ENCODE measurements around the gene GPC3.

GPC3 gene

DNA sequence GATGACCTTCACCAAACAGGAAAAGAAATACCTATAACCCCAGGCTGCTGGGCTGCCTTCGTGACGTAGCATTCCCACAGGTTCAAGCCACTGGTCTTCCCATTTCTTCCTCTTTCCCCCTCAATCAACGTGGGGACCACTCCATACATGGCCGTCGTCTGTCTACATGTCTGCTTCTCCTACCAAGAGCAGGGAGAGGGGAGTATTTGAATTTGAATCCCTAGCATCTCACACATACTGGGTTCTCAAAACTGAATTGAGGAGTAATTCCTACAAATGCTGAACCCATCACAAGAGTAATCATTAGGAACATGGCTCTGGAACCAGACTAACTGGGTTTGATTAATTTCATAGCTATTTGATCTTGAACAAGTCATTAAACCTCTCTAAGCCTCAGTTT, 17.3 kb downstream of the GPC3 start:
- DNase-seq (ENCODE audit: low read depth) = no peak

DNA sequence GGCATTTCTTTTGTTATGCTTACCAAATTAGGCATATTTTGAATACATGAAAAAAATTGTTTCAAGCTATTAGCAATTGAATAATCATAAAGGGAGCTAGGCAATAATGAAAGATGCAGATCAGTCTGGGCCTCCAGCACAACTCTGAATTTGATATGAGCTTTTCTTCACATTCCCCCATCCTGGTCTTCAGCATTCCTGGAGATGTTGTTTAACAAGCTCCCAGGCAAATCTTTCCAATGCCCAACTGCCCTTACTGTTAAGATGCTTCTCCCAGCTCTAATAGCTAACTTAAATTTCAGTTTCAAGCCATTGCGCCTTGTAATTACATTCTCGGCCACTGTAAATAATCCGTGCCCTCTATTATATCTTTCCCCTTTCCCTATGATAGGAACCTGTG, 19.2 kb downstream of the GPC3 start:
- no peak for DNase-seq (ENCODE audit: low read depth)

DNA sequence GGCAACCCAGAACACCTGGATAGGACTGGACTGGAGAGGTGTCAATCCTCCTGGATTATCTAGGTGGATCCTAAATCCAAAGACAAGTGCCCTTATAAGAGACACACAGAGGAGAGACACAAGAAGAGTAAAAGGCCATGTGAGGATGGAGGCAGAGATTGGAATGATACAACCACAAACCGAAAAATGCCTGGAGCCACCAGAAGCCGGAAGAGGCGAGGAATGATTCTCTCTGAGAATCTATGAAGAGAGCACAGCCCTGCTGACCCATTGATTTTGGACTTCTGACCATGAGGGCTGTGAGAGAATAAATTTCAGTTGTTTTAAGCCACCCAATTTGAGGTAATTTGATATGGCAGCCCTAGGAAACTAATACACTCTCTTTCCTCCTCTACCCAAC, 20.1 kb downstream of the GPC3 start:
- no peak for DNase-seq (ENCODE audit: low read depth)

DNA sequence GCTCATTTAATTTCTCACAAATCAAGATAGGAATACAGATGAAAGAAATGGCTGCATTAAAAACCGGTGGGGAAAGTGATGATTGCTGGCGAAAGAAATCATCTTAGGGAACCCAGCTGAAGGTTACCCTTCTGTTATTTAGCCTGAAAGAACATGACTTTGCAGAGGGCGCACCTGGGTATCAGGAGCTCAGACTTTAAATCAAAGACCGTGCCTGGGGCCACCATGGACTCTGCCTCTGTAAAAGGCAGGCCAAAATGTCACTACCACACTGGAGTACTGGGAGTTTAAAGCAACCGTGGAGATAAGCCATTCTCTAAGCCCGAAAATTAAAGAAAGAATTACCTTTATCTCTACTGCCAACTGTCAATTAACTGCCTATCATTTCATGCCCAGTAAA, 24.3 kb downstream of the GPC3 start:
- no peak for DNase-seq (ENCODE audit: low read depth)

DNA sequence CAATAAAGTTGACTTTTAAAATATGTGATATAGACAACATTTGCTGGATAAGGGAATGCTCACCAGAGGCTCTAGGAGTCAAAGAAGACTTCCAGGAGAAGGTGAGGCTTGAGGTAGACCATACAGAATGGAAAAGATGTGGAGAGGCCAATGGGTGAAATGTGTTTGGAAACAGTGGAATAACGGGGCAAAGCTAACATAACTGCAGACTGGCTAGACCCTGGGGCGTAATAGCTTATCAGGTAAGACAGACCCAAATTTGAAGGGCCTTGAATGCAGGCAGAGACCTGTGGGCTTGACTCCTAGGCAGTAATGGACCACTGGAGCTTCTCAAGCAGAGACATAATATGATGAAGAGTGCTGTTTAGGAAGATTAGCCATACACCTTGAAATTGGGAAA, 25.4 kb downstream of the GPC3 start:
- DNase-seq (ENCODE audit: low read depth) = no peak

DNA sequence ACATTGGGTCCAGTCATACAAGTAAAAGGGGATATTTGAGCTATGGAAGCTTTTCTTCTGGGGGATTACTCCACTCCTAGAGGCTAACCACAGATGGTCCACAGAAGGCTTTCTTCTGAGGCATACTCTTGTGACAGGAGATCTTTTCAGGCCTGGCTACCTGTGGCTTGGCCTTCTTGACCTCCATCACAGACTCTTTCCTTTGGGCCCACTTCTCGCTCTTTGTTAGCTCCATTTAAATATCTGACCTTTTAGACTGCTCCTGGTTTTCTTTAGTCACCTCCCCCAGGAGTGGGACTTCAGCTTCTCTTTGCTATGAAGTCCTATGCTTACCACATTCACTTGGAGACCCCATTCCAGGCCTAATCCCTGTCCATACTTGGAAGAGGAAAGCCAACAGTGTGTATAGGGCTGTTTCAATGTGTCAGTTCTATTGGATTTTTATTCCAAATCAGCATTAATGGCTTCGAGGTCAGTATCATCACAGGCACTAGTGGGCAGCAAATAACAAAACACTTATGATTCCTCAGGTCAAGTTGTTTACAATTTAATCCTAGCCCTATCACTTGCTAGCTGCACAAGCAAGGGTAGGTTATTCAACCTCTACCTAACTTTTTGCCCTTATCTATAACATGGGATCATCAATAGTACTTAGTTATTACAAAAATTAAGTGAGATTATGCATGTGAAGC, 26.3 kb downstream of the GPC3 start:
- no peak for DNase-seq (ENCODE audit: low read depth)

DNA sequence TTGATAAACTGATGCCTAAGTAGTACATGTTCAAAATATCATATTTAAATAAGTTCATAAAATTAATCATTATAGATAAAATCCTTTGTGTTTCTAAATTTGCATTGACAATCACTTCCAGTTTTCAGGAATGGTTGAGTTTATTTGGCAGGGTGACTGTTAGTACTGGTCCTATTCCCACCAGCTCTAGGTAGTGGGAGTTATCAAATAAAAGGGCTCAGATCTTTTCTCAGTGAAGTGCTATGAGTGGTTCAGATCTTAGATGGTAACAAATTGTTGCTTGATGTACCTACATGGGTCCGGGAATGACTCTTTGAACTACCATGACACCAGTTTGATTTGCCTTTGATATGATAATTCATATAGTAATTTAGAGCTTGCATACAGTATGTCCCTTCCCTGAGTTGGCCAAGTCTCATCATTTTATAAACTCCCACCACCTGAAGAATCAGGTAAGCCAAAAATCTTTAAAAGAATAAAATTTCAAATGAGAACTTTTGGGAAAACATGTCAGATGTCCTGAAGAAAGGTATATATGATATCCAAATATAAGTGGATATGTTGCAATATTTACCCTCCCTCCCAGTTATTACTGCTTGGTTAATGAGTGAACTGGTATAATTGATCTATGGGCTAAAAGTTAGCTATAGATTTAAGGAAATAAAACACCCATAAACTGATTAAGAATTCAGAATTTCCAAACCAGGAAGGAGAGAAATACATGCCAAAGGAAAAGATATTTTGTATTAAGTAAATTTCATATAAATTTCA, 28.6 kb downstream of the GPC3 start:
- no peak for DNase-seq (ENCODE audit: low read depth)

DNA sequence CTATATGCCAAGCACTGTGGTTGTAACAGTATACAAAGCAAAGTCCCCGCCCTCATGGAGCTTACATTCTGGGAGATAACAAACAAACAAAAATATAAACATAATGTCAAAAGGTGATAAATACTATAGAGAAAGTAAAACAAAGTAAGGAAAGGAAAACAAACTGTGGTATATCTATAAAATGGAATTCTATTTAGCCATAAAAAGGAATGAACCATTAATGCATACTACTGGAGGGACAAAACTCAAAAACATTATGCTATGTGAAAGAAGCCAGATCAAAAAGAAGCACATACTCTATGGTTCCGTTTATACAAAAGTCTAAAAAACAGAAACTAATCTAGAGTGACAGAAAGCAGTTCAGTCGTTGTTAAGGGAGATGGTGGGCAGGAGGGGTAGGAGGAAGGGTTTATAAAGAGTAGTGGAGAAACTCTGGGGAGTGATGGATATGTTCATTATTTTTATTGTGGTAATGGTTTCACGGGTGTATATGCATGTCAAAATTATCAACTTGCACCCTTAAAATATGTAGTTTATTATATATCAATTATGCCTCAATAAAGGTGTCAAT, 31.5 kb downstream of the GPC3 start:
- no peak for DNase-seq (ENCODE audit: low read depth)

DNA sequence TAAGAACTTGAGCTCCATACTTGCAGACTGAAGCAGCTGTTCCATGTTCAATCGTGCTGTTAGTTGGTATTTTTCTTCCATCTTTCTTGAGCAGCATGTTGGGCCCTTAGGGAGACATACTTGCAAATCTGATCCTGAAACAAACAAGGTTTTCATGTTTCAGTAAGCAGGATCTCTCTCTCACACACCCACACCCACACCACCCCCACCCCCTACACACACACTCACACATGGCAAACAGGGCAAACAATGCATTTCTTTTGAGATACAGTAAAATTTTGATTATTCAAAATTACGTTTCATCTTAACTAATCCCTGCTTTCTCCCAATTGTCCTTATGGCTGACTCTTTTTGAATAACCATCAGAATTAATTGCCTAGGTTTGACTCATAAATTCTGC, 32.3 kb downstream of the GPC3 start:
- no peak for DNase-seq (ENCODE audit: low read depth)

DNA sequence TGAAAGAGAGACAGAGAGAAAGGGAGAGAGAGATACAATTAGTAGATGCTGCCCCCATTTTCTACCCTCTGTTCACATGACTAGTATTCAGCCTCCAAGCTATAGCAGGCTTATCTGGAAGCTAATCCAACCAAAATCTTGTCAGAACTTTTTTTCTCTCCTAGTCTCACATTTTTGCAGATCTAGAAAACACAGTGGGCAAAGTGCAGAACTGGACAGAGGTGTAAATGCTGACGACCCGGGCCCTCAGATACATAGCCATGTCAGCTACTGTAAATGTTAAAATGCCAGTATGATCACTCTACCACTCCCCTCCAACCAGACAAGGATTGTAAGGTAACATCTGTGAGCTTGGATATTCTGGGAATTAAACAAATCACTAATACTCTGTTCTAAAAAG, 34.3 kb downstream of the GPC3 start:
- DNase-seq (ENCODE audit: low read depth) = no peak

DNA sequence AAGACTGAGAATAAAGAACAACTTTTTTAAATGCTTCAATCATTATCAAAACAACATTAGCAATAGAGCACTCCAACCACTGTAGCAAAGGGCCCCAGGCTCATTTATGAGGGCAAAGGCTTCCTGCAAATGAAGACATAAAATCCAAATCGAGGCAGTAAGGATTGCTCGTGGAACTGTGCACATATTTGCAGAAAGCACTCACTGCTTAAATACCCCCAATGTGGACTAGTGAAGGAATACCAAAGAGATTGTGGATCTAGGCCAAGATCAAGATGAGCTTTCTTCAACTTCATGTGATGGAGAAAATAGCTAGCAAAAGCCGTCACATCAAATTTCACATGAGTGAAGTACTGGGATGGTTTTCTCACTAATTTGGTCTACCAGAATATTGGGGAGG, 35.2 kb downstream of the GPC3 start:
- DNase-seq (ENCODE audit: low read depth) = no peak

DNA sequence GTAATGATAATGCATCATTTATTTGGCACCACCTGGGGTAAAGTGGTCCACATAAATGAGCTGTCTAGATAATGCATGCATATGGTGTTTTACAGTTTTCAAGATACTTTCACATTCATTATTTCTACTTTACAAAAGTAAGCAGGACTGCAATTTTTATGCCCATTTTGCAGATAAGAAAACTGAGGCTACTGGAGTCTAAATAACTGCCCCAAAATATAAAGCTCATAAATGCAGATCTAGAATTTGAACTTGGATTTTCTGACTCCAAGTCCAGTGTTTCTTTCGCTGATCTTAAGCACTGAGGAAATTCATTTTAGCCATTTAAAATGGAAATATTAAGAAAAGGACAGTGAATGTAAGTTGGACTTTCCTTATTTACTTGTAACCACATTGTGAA, 36.5 kb downstream of the GPC3 start:
- no peak for DNase-seq (ENCODE audit: low read depth)

DNA sequence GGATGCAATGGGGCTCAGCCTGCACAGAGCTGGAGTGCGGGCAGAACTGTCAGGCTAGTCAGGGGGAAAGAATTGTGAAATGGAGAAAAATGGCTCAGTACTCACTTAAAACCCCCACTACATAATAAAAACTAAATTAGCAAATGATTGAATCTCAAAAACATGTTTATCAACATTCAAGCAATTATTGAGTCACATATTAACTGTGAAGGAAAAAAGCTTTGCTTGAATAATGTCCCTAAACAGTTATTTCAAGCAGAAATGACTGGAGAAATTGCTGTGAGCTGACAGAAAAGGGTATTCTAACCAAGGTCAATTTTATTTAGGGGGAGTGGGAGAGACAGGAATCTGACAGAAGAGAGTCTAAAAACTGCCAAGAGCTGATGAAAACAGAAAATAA, 37.4 kb downstream of the GPC3 start:
- DNase-seq (ENCODE audit: low read depth) = no peak

DNA sequence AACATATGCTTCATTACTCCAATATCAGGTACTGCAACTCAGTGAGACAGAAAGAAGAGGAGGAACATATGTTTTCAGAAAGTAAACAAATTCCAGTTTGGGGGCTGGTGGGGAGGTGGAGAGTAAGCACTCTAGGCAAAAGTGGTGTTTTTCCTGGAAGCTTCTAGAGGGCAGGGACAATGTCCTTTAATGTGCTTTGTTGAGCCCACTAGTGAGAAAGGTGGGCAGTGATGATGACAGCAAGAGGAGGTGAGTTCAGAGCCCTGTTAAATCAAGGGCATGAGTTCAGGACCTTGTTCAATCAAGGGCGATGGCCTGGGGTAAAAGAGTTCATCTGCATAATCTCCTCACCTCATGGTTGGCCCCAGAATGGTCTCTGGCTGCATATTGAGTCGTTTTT, 38.4 kb downstream of the GPC3 start:
- no peak for DNase-seq (ENCODE audit: low read depth)

DNA sequence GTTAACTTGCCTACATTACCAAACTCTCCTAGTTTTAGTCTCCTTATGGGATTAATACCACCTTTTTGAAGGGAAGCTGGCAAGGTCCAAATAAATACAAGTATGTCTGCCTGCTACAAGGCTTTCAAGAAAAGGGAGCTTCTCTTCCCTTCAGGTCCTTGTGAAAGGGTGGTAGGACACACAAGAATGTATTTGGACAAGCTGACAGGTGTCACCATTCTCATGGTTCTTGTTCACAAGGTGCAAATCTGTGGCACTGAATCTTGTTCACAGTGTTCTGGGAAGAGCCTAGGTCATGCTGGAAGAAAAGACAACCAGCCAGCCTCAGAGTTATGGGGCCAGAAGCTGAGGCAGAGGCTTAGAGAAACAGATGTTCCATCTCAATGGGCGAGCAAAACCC, 41.9 kb downstream of the GPC3 start:
- DNase-seq (ENCODE audit: low read depth) = no peak

DNA sequence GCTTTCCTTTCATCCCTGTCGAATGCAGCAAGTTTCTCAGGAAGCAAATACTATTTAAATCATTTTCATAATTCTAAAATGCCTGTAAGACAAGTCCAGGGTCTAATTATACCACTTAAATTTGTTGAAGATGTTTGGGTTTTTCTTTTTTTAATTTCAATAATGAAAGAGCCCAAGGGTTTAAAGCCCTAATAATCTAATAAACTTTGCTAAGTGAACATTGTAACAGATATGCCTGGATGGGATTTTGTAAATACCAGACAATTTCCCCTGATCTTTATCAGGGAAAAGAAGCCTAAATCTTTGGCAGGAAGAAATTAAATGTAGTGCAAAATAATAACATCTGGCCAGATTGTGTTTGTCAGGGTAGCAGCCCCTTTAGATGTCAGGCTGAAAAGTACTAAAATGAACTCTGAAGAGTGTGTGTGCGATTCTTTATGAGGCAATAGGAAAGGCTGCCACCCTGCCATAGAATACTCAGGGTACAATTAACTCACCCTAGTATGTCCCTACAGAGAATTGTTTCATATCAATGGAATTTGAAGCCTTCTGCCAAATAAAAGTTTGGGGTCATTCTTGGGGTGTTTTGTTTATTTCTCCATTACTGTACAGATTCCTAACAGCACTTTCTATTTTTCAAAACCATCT, 45.6 kb downstream of the GPC3 start:
- DNase-seq (ENCODE audit: low read depth) = no peak

DNA sequence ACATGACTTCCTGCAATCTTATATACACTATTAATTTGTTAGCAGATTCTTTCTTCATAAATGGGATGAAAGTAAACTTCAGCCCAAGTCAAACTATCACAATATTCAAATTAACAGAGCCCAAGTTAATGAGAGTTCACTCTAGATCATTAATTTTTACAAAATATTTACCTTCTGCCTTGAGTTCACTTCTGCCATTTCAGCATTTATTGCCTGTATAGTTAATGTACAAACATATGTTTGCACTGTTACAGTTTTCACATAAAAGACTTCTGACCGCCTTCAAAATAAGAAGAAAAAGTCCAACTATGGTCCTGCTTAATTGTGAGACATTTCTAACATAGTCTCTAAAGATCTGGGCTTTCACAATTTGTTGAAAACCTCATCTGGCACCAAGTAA, 46.9 kb downstream of the GPC3 start:
- no peak for DNase-seq (ENCODE audit: low read depth)

DNA sequence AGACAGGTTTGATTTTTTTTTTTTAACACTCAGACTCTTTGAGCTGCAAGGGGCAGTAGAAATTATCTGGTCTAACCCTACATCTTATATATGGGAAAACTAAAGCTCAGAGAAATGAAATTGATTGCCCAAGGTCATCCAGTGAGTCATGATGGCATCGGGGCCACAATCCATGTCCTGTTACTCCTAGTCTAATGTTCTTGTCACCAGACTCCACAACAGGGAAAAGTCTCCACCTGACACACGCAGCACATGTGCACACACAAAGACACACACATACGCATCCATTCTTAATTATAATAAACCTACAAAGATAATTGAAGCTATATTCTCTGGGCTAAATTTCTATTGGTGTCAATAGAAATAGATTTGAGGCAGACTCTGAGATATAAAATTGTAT, 48.4 kb downstream of the GPC3 start:
- DNase-seq (ENCODE audit: low read depth) = no peak

DNA sequence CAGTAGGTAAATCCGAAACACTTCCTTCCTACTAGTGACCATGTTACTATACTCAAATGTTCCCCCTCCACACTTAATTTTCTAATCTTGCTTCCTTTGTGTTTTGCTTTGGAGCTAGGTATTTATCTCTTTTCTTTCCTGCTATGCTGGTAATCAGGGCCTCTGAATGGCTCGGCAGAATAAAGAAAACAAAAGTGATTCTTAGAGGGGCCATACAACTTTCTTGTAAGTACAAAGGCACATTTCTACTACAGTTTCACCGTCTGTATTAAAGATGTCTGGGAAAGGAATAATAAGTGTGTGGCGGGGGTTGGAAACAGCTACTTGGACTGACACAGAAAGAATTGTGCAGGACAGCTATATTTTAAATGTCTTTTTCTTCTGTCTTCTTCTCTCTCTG, 50.3 kb downstream of the GPC3 start:
- DNase-seq (ENCODE audit: low read depth) = no peak

DNA sequence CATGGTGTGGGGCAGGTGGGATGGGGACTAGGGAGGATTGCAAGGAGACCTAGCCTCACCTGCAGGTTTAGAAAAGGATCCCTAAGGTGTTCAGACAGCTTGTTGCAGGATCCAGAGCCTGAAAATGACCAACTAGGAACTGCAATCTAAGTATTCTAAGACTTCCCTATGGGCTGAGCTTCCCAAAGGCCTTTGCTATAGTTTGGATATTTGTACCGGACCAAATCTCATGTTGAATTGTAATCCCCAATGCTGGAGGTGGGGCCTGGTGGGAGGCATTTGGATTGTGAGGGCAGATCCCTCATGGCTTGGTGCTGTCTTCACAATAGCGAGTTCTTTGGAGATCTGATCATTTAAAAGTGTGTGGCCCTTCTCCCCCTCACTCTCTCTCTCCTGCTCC, 52.1 kb downstream of the GPC3 start:
- DNase-seq (ENCODE audit: low read depth) = no peak

DNA sequence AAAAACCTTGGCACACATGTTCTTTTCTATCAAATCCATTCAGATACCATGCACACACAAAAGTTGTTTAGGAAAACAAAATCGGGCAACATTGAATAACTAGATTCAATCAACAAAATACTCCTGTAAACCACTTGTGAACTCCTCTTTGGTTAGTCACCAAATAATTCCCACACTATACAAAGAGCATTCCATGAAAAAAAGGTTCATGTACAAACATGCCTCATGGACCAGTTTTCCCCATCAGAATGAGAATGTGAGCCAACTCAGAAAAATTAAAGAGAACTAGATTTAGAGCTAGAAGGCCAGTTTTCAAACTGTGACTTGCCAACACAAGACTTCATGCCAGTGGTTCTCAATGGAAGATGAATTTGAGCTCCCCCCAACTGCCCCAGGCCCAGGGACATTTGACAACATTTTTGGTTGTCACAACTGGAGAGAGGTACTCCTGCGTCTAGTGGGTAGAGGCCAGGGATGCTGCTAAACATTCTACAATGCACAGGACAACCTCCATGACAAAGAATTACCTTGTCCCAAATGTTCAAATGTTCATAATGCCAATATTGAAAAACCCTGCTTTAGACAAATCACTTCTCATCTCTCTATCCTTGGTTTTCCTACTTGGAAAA, 55.4 kb downstream of the GPC3 start:
- no peak for DNase-seq (ENCODE audit: low read depth)

DNA sequence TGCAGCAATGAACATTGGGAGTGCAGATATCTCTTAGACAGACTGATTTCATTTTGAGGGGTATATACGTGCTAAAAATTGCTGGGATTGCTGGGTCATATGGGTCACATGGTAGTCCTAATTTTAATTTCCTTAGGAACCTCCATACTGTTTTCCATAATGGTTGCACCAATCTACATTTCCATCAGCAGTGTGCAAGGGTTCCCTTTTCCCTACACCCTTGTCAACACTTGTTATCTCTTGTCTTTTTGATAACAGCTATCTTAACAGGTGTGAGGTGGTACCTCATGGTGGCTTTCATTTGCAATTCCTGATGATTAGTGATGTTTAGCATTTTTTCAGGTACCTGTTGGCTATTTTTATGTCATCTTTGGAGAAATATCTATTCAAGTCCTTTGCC, 57.0 kb downstream of the GPC3 start:
- no peak for DNase-seq (ENCODE audit: low read depth)

DNA sequence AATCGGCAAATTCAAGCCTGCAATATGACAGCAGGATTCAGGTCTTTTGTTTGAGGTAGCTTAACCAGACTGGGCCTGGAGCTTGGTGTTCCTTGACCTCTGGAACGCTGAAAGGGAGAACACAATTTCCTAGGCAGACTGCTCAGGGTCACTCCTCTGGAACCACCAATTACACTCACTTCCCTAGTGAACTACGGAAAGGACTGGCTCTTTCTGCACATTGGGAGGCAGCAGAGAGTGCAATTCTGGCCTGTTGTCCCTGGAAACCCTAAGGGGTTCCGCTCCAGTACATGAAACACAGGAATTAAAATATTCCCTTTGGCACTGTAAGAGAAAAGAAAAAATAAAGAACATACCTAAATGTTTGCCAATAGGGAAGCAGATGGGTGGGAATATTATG, 58.6 kb downstream of the GPC3 start:
- no peak for DNase-seq (ENCODE audit: low read depth)

All from T follicular helper cell (primary cell).